Esophagus squamous epithelium (tissue), 4 donors: Measurements from ENCODE around the gene CDK17.

Experiments used
- POLR2A ChIP-seq, 4 donors: fragments of 450-650 bp; IDR thresholded peaks; one replicate each; pipeline ENCODE4 v1.6.1; 2017; ENCODE audit warnings: antibody characterized with exemption in 4 of 4, mild to moderate bottlenecking in 4 of 4, moderate library complexity in 3 of 4
- TF ChIP-seq, protein P1 (sequence below), 6 experiments: fragments of 450-650 bp in 4 of 6; fragments of 200-600 bp in 2 of 6; sonication (generic) in 2 of 6; IDR thresholded peaks; one replicate each; pipeline ENCODE4 v1.5.1; 2016 to 2019; ENCODE audit warnings: antibody characterized with exemption in 6 of 6, mild to moderate bottlenecking in 4 of 6, moderate library complexity in 4 of 6

DNA sequence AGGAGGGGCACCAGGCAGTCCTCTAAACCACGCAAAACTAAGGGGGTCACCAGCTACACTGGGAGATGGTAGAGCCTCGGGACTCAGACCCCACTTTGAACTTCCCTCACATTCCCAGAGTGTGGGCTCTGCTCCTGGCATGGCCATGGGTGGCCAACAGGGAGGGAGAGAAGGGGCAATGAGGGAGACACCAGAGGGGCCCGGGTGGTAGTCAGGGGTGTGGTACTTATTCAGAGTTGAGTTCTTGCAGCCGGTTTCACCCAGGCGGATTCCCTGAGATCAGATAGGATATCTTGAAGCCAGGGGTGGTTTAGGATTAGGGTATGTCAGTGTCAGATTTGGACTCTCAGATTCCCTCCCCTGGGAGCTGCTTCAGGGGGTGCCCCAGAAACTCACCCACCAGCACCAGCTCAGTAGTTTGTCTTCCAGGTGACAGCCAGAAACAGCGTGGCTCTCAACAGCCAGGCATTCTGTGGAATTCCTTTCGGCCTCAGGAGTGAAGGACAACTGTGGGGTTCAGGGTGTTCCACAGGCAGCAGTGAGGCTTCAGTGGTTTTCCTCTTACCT, 150.0 kb downstream of the CDK17 start:
- TF ChIP-seq, protein P1, sequence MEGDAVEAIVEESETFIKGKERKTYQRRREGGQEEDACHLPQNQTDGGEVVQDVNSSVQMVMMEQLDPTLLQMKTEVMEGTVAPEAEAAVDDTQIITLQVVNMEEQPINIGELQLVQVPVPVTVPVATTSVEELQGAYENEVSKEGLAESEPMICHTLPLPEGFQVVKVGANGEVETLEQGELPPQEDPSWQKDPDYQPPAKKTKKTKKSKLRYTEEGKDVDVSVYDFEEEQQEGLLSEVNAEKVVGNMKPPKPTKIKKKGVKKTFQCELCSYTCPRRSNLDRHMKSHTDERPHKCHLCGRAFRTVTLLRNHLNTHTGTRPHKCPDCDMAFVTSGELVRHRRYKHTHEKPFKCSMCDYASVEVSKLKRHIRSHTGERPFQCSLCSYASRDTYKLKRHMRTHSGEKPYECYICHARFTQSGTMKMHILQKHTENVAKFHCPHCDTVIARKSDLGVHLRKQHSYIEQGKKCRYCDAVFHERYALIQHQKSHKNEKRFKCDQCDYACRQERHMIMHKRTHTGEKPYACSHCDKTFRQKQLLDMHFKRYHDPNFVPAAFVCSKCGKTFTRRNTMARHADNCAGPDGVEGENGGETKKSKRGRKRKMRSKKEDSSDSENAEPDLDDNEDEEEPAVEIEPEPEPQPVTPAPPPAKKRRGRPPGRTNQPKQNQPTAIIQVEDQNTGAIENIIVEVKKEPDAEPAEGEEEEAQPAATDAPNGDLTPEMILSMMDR (IDR thresholded peaks at IDR 0.05) = no peak
- no peak for TF ChIP-seq POLR2A (IDR thresholded peaks at IDR 0.05)
